T47D (cell line): ENCODE measurements around the gene SRRM2.

Source experiments
- DNase-seq, 2 experiments: peaks; one replicate each; pipeline versions ENCODE4 v3.0.0 to v3.0.0-alpha.2; 2011 to 2012; ENCODE audit warnings: low read depth in 1 of 2, low spot score in 1 of 2
- JUND ChIP-seq: IDR thresholded peaks from 2 replicates; pipeline ENCODE4 v1.6.1; 2012; ENCODE audit warnings: low read depth
- in situ Hi-C: cut with HindIII; loops from 2 replicates; pipeline ENCODE4 v1.10.0; 2016; ENCODE audit warnings: low sequenced_read_pairs, low pct_unique_long_range_greater_than_20kb

Gene SRRM2

DNA sequence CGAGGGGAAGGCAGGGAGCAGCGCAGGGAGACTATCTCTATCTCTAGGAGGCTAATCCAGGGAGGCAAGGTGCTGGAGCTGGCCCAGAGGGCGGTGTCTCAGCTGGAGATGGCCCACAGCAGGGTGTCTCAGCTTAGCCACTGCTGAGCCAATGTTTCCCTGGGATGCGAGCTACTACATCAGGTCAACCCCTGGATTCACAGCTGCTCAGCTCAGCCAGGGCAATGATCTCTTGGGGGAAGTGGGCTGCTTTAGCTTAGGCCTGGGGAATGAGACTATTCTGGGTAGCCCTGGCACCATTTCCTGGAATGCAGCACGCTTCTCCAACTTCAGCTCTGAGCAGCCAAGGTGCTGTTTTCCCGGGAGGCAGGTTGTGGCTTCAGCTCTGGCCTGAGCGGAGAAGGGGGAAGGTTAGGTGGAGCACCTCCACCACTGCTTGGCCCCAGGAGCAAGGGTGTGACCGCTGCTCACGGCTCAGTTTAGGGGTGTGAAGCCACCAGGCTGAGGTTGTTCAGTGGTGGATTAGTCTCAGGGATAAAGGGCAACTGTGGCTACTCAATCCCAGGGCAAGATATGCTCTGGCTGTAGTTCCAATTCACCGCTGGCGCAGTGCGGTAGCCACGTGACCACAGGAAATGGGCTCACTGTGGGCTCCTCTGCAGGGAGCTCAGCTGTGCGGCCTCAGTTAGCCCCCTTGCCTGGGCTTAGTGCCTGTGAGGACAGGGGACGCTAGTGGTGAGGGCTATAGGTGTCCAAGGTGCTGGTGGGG, 59.4 kb downstream of the SRRM2 start:
- in situ Hi-C loops, result no loop called here
- no peak for DNase-seq
- no peak for TF ChIP-seq JUND

DNA sequence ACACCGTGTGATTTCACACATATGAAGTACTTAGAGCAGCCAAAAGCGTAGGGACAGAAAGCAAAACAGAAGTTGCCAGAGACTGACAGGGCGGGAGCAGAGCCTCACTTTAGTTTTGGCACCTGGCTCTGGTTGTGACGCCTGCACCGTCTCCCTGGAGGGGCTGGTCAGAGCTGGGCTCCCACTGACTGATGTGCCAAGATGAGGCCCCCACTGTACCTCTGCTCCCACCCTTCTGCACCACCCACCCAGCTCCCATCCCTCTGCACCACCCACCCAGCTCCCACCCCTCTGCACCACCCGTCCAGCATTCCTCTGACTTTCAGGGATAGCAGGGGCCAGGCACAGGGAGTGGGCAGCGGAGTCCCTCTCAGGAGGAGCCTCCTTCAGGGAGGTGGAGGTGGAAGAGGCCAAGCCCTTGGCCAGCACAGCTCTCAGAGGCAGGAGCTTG, 61.4 kb downstream of the SRRM2 start:
- in situ Hi-C loops, result no loop called here
- no peak for TF ChIP-seq JUND

DNA sequence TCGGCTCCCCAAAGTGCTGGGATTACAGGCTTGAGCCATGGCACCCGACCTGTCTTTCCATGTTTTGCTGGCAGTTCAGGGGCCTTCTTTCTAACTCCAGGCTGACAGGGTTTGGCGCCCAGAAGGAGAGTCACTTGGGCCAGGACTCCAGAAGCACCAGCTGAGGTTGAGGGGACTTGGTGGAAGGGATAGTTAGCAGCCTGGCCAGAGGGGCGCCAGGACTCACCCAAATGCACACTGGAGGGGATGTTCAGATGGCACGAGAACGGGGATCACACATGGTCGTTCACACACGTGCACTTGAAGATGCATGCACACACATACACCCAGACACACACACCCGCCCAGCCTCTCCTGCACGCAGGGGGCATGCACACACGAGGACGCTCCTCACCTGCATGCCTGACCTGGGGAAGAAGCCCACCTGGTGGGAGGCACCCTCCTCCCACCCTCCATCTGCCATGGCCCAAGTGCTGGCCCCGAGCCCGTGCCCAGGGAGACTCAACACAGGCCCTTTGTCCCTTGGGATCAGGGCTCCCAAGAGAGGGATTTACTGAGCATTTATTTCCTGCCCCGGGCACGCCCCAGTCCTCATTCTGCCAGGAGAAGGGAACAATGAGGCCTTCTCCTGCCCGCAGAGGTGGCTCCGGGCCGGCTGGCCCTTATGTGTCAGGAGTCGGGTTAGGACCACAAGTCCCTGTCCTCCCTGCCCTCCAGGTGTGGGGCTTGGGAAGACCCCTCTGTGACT, 62.3 kb downstream of the SRRM2 start:
- in situ Hi-C loops, result no loop called here
- TF ChIP-seq JUND, result no peak
- no peak for DNase-seq

More for the DNA sequence above, 61.4 kb downstream of the SRRM2 start:
- no peak for DNase-seq

DNA sequence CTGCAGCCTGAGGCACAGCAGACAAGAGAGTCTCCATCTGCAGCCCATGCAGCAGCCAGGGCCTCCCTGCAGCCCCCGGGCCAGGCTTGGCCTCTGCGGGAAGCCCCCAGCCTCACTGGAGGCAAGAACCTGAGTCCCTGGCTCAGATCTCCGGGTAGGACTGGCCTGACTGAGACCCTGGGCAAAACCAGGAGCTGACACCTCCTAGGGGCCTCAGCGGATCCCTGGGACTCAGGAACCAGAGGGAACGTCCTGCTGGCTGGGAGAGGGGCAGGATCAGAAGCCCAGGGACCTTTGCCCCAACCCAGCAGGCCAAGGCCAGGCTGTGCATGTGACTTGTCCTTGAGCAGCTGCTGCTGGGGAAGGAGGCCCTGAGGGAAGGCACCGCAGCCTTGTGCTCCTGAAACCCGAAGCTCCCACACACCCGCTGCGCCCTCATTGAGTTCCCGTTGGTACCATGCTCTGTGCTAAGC, 62.9 kb downstream of the SRRM2 start:
- no peak for DNase-seq
- TF ChIP-seq JUND, result no peak
- in situ Hi-C loops, result no loop called here

DNA sequence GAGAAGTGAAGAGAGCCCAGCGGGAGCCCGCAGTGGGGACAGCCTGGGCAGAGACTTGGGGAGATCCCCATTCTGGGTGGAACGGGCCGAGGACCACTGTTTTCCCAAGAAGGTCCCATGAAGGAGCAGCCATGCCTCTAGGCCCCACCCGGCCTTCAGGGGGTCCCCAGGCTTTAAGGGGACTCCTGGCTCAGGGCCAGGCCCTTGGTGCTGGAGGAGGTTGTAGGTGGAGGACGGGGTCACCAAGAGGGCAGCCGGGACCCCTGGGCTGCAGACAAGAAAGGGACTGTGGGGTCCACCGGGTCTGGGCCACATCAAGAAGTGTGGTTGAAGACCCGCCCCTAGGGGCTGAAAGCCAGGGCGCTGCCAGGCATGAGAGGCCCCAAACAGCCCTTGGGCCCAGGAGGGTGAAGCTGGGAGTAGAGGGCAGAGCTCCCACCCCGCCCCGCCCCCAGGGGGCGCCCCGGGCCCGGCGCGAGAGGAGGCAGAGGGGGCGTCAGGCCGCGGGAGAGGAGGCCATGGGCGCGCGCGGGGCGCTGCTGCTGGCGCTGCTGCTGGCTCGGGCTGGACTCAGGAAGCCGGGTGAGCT, 64.4 kb downstream of the SRRM2 start, which contains the start of gene PRSS21:
TSS of gene PRSS21 (plus strand) at position 487 of the 589 bp plus-strand sequence. CDS start at position 519, 32 bp downstream.
- TF ChIP-seq JUND, result no peak
- in situ Hi-C loops, result no loop called here
- no peak for DNase-seq

DNA sequence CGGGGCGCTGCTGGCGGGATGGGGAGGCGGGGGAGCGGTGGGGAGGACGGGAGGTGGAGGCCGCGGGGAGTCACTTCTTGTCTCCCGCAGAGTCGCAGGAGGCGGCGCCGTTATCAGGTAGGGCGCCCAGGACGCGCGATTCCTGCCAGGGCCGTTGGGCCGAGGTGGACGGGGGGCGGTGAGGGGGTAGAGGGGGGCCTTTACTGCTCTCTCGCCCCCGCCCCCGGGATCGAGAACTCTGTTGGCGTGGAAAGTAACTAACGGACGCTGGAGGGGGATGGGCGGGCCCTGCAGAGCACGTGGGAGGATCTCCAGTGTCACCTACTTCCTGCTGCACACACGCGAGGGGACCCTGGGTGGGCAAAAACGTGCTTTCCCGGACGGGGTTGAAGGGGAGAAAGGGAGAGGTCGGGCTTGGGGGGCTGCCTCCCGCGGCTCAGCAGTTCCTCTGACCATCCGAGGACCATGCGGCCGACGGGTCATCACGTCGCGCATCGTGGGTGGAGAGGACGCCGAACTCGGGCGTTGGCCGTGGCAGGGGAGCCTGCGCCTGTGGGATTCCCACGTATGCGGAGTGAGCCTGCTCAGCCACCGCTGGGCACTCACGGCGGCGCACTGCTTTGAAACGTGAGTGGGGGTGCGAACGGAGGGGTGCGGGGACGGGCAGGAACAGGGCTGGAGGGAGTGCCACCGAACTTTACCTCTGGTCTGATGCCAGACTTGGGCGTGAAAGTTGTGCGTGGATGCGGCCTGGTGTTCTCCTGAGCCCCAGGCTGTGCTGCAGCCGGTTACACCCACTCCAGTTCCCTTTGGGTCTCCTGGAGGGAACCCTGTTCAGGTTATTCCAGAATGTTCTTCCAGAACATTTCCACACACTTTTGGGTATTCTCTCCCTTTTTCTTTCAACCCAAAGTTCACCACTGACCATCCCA, 65.2 kb downstream of the SRRM2 start:
- in situ Hi-C loops, result no loop called here
- no peak for DNase-seq
- no peak for TF ChIP-seq JUND

DNA sequence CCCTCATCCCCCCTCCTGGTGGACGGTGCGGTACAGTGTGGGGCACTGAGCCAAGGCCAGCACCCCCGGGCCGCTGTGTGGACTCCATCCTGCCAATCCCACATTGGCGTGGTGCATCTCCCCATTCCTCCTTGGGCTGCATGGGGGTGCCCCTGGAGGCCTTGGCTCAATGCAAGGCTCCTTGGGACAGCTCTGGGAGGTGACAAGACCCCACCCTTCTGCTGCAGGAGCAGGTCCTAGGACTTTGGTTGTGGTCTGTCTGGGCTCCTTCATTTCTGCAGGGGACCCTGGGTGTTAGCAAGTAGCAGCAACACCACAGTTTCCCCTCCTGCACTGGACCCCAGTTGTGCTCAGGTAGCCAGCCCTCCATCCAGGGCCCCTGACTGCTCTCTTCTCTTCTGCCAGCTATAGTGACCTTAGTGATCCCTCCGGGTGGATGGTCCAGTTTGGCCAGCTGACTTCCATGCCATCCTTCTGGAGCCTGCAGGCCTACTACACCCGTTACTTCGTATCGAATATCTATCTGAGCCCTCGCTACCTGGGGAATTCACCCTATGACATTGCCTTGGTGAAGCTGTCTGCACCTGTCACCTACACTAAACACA, 65.9 kb downstream of the SRRM2 start:
- no peak for TF ChIP-seq JUND

DNA sequence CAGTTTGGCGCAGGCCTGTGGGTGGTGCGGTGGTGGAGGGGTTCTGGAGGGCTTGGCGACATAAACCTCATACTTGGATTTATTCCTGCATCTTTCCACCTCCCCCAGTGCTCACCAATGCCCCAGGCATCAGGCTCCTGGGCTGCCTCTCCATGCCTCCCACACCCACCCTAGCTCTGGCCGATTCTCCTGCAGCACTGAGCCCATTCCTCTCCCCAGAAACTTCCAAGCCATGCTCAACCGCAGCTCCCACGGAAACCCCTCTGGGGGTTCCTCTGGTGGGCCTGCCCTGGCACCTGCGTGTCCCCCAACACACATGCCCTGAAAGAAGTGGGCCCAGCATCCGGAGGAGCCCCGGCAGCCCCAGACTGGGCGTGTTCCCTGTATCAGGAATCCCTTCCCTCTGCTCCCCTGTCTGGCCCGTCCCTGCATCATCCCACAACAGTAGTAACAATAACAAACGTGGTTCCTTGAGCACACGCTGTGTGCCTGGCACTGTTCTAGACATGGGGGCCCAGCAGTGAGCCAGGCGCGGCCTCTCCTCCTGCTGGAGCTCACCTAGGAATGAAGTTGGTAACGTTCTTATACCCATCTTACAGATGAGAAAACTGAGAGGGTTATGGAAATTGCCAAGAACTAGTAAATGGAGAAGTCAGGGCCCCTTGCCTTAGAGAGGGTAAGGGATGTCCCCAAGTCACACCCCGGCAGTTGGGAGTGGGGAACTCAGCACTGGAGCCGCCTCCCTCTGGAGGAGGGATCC, 66.9 kb downstream of the SRRM2 start:
- TF ChIP-seq JUND, result no peak
- in situ Hi-C loops, result no loop called here

More for the DNA sequence above, 65.9 kb downstream of the SRRM2 start:
- in situ Hi-C loops, result no loop called here
- DNase-seq, result no peak

DNA sequence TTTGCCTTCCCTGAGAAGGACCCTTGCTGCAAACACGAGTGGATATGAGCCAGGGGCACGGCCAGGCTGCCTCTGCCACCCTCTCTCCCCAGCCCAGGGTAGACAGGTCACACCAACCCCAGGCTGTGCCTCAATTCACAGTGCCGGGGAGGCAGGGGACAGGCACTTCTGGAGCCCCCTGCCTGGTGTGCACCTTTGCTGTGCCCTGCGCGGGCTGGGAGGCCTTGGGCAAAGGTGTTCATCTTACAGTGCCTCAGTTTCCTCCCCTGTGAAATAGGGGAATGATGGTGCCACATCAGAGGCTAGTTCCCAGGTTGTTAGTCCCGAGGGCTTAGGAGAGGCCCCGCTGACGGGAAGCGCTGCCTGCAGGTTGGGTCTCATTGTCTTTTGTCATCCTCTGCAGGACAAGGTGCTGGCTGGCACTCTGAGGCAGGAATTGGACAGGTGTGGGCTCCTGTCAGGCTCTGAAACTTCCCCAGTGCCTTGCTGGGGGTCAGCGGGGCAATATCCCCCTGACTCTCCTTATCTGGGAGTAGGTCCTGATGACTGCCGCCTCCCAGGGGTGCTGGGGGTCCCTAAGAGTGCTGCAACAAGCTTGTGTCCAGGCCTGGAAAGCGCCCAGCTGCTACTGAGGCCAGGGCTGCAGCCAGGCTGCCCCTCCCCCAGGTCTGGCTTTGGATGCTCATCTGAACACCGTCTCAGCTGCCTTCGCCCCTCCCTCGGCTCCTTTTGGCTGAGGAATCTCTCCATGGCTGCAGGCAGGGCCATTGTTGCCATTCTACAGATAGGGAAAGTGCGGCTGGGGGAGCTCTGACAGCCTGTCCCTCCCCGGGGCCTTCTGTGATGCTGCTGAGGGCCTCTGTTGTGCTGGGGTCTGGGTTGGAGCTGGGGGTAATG, 67.7 kb downstream of the SRRM2 start:
- no peak for TF ChIP-seq JUND
- no peak for DNase-seq
- in situ Hi-C loops, result no loop called here

More for the DNA sequence above, 66.9 kb downstream of the SRRM2 start:
- no peak for DNase-seq
